ENCODE data around the gene RSU1. TPM values are rescaled to one million over a fixed set of nuclear protein-coding genes. Genes with fewer than 3 reads are reported as not detected.

The RSU1 gene
- total RNA-seq, 1 donor from 2014 or later, result 118 TPM

- Mint-ChIP-seq H3K36me3 (ENCODE audit: low read depth, unreplicated experiment) (no peaks in the 10 kb centered on the region), H3K27ac (ENCODE audit: unreplicated experiment) (no peak overlapping the region), H3K4me3 (ENCODE audit: unreplicated experiment) (no peak overlapping the region), H3K9me3 (ENCODE audit: unreplicated experiment) (no peaks in the 10 kb centered on the region), H3K27me3 (ENCODE audit: unreplicated experiment) (no peaks in the 10 kb centered on the region), H3K4me1 (ENCODE audit: unreplicated experiment) (no peaks in the 10 kb centered on the region)
- no peak for TF ChIP-seq CTCF (IDR thresholded peaks at IDR 0.05; ENCODE audit: unreplicated experiment)
- no peak for DNase-seq (ENCODE audit: low spot score)
Measured at GRCh38 chr10:16547973-16548372, 269.3 kb downstream of the RSU1 start.

GRCh38 chr10:16545116-16545736 lies 272.0 kb downstream of the RSU1 start:
- no peaks in the 10 kb centered on the region for H3K4me1 Mint-ChIP-seq (ENCODE audit: unreplicated experiment)
- no peak for DNase-seq (ENCODE audit: low spot score)

GRCh38 chr10:16544591-16544990 lies 272.6 kb downstream of the RSU1 start:
- no peaks in the 10 kb centered on the region for H3K36me3 Mint-ChIP-seq (ENCODE audit: low read depth, unreplicated experiment)
- H3K9me3 Mint-ChIP-seq (ENCODE audit: unreplicated experiment), result no peaks in the 10 kb centered on the region
- no peak overlapping the region for H3K27ac Mint-ChIP-seq (ENCODE audit: unreplicated experiment)
- no peak for TF ChIP-seq CTCF (IDR thresholded peaks at IDR 0.05; ENCODE audit: unreplicated experiment)
- H3K4me1 Mint-ChIP-seq (ENCODE audit: unreplicated experiment), result no peaks in the 10 kb centered on the region
- DNase-seq (ENCODE audit: low spot score), result no peak
- peaks cover 3% of the 10 kb centered on the region for H3K27me3 Mint-ChIP-seq (ENCODE audit: unreplicated experiment)
- H3K4me3 Mint-ChIP-seq (ENCODE audit: unreplicated experiment), result no peak overlapping the region

More at GRCh38 chr10:16545116-16545736, 272.0 kb downstream of the RSU1 start:
- peaks cover 1% of the 10 kb centered on the region for H3K27me3 Mint-ChIP-seq (ENCODE audit: unreplicated experiment)
- H3K36me3 Mint-ChIP-seq (ENCODE audit: low read depth, unreplicated experiment), result no peaks in the 10 kb centered on the region
- H3K4me3 Mint-ChIP-seq (ENCODE audit: unreplicated experiment), result no peak overlapping the region
- peak; percentile 61 for TF ChIP-seq CTCF (IDR thresholded peaks at IDR 0.05; ENCODE audit: unreplicated experiment)
- H3K27ac Mint-ChIP-seq (ENCODE audit: unreplicated experiment), result no peak overlapping the region
- no peaks in the 10 kb centered on the region for H3K9me3 Mint-ChIP-seq (ENCODE audit: unreplicated experiment)

GRCh38 chr10:16544099-16544498 lies 273.1 kb downstream of the RSU1 start:
- Mint-ChIP-seq H3K27me3 (ENCODE audit: unreplicated experiment) (peaks cover 3% of the 10 kb centered on the region), H3K9me3 (ENCODE audit: unreplicated experiment) (no peaks in the 10 kb centered on the region)

More at GRCh38 chr10:16544099-16544498, 273.1 kb downstream of the RSU1 start:
- H3K4me1 Mint-ChIP-seq (ENCODE audit: unreplicated experiment), result no peaks in the 10 kb centered on the region
- no peak for DNase-seq (ENCODE audit: low spot score)
- H3K4me3 Mint-ChIP-seq (ENCODE audit: unreplicated experiment), result no peak overlapping the region
- H3K27ac Mint-ChIP-seq (ENCODE audit: unreplicated experiment), result no peak overlapping the region
- no peak for TF ChIP-seq CTCF (IDR thresholded peaks at IDR 0.05; ENCODE audit: unreplicated experiment)
- H3K36me3 Mint-ChIP-seq (ENCODE audit: low read depth, unreplicated experiment), result no peaks in the 10 kb centered on the region
